ENCODE measurements around the gene HLX.

DNA sequence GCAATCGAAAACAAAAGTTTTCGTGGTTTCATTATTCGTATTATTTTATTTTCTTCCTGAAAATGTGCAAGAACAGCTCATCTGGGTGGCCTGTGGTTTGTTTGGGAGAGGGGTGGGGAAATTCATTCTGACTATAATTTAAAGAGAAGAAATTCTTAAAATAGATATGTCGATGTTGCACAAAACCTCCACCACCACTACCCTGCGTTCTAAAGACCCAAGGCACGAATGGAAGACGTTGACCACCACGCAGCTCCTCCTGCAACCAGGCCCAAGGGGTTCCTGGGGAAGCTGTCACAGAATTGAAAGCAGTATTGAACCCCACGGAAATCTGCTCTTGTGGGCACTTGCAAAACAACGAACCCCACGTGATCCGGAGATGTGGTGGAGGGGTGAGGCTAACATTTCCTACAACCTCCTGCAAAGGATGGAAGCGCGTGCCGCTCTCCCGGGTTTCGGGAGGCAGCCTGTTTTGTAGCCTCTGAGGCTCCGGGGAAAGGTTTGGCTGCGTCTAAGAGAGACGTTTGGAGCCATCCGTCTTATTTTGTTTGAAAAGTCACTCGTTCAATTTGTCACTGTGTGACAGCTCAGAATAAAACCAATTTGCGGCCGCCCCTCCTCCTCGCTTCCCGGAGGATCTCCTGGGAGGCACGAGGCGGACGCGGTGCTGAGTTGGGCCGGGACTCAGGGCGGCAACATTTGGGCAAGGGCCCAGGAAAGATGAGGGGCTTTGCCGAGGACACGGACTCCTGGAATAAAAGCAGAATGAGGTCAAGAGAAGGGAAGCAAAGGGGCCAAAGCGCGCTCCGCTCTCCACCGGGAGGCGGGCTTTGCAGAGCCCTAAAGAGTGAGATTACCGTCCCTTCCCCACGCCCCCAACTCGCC lies 810 bp upstream of the HLX start:
- TF ChIP-seq CHD4 (IDR thresholded peaks at IDR 0.05; ENCODE audit: insufficient read depth, insufficient replicate concordance, low read depth, low read length, poor library complexity, severe bottlenecking) (no peak), ZNF217 (CRISPR knock-in tag; IDR thresholded peaks at IDR 0.05) (no peak)

All from K562 (cell line).